Subcutaneous preadipocyte (primary cell): ENCODE results near the gene TOP2A. TPM values are rescaled to one million over a fixed set of nuclear protein-coding genes. Genes with fewer than 3 reads are reported as not detected.

Experiments
- small RNA-seq: library from RNA; depleted of rRNA; stranded (forward); fragments of <200 nt; gene quantifications from one replicate; pipeline ENCODE3, GENCODE V24; 2012
- total RNA-seq: library from RNA; depleted of rRNA; stranded (reverse); fragments of >200 nt; gene quantifications from 2 replicates; pipeline ENCODE4 v1.2.3, GENCODE V29; 2012

Gene TOP2A, protein sequence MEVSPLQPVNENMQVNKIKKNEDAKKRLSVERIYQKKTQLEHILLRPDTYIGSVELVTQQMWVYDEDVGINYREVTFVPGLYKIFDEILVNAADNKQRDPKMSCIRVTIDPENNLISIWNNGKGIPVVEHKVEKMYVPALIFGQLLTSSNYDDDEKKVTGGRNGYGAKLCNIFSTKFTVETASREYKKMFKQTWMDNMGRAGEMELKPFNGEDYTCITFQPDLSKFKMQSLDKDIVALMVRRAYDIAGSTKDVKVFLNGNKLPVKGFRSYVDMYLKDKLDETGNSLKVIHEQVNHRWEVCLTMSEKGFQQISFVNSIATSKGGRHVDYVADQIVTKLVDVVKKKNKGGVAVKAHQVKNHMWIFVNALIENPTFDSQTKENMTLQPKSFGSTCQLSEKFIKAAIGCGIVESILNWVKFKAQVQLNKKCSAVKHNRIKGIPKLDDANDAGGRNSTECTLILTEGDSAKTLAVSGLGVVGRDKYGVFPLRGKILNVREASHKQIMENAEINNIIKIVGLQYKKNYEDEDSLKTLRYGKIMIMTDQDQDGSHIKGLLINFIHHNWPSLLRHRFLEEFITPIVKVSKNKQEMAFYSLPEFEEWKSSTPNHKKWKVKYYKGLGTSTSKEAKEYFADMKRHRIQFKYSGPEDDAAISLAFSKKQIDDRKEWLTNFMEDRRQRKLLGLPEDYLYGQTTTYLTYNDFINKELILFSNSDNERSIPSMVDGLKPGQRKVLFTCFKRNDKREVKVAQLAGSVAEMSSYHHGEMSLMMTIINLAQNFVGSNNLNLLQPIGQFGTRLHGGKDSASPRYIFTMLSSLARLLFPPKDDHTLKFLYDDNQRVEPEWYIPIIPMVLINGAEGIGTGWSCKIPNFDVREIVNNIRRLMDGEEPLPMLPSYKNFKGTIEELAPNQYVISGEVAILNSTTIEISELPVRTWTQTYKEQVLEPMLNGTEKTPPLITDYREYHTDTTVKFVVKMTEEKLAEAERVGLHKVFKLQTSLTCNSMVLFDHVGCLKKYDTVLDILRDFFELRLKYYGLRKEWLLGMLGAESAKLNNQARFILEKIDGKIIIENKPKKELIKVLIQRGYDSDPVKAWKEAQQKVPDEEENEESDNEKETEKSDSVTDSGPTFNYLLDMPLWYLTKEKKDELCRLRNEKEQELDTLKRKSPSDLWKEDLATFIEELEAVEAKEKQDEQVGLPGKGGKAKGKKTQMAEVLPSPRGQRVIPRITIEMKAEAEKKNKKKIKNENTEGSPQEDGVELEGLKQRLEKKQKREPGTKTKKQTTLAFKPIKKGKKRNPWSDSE (N-terminal part only)
- 90.4 and 113 TPM in 2 replicates for total RNA-seq

DNA sequence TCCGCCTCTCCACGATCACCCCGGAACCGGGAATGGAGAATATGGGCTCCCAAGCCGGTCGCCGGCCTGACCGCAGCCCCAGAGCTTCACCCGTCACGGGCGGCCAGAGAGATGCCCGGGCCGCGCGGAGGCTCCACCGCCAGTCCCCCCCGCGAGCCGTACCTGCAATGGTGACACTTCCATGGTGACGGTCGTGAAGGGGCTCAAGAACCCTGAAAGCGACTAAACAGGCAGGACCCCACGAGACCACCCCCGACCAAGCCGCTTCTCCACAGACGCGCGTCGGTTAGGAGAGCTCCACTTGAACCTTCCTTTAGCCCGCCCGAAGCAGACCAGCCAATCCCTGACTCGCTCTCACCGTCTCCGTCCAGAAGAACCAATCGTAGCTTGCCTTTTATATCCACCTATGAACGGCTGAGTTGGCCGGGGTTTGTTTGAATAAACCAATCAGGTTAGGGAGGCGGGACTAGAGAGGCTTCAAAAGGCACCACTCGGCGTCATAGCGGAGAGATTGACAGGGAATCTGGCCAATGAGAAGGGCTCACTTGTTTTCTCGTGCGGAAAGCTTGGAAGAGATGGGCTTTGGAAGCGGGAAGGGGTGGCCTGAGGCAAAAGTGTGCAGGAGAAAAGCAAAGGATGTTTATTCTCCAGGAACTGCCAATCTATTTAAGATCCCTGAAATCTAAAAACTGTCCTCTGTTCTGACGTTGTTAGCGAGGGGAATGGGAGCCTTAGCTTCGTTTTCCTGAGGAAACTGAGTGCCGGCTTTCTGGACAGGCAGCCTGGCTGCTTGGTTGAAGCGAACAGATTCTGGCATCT is at the start of gene TOP2A:
TSS of gene TOP2A (minus strand) at position 288 of the 819 bp plus-strand sequence. CDS start at position 183, 105 bp downstream.

DNA sequence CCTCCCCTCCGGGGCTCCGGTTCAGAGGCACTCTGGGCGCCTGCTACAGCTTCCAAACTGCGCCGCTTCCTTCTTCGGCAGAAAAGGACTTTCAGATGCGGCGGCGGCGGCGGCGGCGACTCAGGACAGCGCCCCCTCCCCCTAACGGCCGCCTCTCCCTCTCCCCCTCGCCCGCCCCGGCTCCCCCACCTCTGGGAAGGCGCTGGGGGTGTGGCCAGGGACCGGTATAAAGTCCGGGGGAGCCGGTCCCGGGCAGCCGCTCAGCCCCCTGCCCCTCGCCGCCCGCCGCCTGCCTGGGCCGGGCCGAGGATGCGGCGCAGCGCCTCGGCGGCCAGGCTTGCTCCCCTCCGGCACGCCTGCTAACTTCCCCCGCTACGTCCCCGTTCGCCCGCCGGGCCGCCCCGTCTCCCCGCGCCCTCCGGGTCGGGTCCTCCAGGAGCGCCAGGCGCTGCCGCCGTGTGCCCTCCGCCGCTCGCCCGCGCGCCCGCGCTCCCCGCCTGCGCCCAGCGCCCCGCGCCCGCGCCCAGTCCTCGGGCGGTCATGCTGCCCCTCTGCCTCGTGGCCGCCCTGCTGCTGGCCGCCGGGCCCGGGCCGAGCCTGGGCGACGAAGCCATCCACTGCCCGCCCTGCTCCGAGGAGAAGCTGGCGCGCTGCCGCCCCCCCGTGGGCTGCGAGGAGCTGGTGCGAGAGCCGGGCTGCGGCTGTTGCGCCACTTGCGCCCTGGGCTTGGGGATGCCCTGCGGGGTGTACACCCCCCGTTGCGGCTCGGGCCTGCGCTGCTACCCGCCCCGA is 25.7 kb upstream of the TOP2A start, which contains the start of gene IGFBP4:
TSS of gene IGFBP4 (plus strand) at position 255 of the 792 bp plus-strand sequence. CDS start at position 541, 286 bp downstream.

DNA sequence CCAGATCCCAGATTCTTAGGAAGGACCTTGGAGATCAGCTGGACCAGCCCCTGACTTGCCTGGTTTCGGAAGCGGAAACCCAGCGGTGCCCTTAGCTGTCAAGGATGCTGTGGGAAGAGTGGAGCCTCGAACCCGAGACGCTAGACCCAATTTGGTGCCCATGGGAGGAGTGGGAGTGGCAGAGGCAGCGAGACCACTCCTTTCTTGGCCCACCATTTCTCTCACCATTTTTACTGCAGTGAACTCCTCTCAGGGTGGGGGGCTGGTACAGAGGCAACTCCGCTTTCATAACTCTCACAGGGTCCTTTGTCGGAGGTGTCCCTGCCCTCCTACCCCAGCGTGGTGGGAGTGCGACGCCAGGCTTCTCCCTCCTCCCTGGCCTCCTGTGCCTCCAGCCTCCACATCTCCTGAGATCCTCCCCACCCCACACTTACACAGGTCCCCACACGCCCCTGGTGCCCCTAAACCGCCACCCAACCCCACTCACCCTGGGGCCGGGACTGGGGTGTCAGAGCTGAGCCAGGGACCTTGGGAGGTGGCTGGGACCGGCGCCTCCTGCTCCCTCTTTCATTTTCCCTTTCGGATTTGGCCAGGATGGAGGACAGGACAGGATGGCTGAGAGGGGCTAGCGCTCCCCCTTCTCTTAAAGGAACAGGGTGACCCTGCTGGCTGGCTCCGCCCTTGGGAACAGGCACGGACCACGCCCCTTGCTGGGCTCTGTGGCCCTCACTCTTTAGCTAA is 53.4 kb downstream of the TOP2A start, which contains the start of gene GJD3:
TSS of gene GJD3 (minus strand) at position 617 of the 741 bp plus-strand sequence. CDS start 922 bp downstream, outside the sequence.

Small RNAs within 50 kb of the gene (small RNA-seq; reads per million reads assigned to genes)
- gene RF00019 (not detected), gene RNA5SP441 (not detected)

Other genes starting within 250 kb of the TOP2A start
- 1.8 and 2.3 TPM in 2 replicates for gene RAPGEFL1, start 240.4 kb downstream of the TOP2A start, total RNA-seq
- gene WIPF2, start 198.6 kb downstream of the TOP2A start, total RNA-seq: 5.5 and 6.6 TPM in 2 replicates
- gene CDC6, start 130.0 kb downstream of the TOP2A start, total RNA-seq: 16.9 and 39.5 TPM in 2 replicates
- 11.0 and 13.3 TPM in 2 replicates for gene RARA, start 108.7 kb downstream of the TOP2A start, total RNA-seq
- 0.39 TPM in 1 of 2 replicates, not detected in the other for gene GJD3, start 53.2 kb downstream of the TOP2A start, total RNA-seq
- 146 and 153 TPM in 2 replicates for gene IGFBP4, start 25.6 kb upstream of the TOP2A start, total RNA-seq
- gene TNS4, start 83.7 kb upstream of the TOP2A start, total RNA-seq: under 0.01 TPM in 1 of 2 replicates, not detected in the other
- not detected in 2 replicates for gene CCR7, start 147.6 kb upstream of the TOP2A start, total RNA-seq
- 70.2 TPM in 2 replicates for gene SMARCE1, start 229.9 kb upstream of the TOP2A start, total RNA-seq
- 0.20 and 0.37 TPM in 2 replicates for gene KRT222, start 247.3 kb upstream of the TOP2A start, total RNA-seq